GM13977 (cell line): ENCODE measurements around the gene JMJD8.

Source experiments
- DNase-seq: peaks from one replicate; pipeline ENCODE4 v3.0.0; 2012; ENCODE audit warnings: low spot score
- in situ Hi-C: fragments of 300-500 bp; cut with MboI; formaldehyde crosslinking; loops from one replicate; pipeline ENCODE4 v1.12.0; 2022; ENCODE audit warnings: low sequenced_read_pairs, low pct_unique_long_range_greater_than_20kb, mixed read lengths, inconsistent platforms; ENCODE audit not compliant: unreplicated experiment
- TF ChIP-seq, protein P1 (sequence below): IDR thresholded peaks from 2 replicates; pipeline ENCODE4 v1.5.1; 2012; ENCODE audit warnings: mild to moderate bottlenecking, control low read depth; ENCODE audit not compliant: insufficient read depth; ENCODE audit errors: extremely low read depth, missing control alignments

Gene JMJD8

DNA sequence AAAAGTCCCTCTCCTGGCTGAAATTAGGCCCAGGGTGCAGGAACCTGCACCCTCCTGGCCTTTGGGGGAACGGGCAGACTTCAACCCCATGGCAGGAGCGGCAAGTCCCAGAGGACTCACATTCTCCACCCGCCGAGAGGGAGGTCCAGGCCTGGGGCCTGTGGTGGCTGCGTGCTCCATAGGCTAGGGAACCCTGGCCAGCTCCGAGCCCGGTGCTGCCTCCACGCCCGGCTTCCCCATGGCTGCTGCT, 42.0 kb upstream of the JMJD8 start:
- TF ChIP-seq, protein P1, sequence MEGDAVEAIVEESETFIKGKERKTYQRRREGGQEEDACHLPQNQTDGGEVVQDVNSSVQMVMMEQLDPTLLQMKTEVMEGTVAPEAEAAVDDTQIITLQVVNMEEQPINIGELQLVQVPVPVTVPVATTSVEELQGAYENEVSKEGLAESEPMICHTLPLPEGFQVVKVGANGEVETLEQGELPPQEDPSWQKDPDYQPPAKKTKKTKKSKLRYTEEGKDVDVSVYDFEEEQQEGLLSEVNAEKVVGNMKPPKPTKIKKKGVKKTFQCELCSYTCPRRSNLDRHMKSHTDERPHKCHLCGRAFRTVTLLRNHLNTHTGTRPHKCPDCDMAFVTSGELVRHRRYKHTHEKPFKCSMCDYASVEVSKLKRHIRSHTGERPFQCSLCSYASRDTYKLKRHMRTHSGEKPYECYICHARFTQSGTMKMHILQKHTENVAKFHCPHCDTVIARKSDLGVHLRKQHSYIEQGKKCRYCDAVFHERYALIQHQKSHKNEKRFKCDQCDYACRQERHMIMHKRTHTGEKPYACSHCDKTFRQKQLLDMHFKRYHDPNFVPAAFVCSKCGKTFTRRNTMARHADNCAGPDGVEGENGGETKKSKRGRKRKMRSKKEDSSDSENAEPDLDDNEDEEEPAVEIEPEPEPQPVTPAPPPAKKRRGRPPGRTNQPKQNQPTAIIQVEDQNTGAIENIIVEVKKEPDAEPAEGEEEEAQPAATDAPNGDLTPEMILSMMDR = no peak
- no peak for DNase-seq
- in situ Hi-C loops = no loop called here

DNA sequence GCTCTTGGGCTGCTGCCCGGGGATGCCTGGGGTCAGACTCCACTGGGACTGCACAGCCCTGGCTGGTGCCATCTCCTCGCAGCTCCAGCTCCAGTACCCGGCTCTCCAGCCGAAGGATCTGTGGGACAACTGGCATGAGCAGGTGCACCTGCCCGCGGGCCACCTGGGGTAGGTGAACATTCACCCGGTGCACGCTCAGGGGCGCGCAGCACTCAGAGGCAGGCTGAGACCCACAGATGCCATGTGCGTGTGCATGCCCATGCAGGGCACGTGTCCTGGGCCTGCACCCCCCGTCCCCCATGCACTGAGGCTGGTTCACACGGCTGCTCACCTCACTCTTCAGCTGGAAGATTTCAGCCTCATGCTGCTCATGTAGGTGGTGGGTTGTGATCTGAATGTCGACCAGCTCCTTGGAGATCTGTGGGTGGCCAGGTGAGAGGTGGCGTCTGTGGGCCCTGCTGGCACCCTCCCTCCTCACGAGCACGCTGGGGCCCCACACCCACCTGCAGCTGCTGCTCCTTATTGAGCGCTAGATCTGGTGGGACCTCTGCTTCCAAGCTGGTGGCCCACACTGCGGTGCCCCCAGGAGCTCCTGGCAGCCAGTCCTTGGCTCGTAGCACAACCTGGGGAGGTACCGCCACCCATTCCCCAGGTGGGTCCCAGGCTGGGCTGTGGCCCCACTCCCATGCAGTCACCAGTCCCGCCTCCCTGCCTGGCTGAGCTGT, 41.5 kb upstream of the JMJD8 start:
- in situ Hi-C loops = no loop called here
- DNase-seq = no peak

DNA sequence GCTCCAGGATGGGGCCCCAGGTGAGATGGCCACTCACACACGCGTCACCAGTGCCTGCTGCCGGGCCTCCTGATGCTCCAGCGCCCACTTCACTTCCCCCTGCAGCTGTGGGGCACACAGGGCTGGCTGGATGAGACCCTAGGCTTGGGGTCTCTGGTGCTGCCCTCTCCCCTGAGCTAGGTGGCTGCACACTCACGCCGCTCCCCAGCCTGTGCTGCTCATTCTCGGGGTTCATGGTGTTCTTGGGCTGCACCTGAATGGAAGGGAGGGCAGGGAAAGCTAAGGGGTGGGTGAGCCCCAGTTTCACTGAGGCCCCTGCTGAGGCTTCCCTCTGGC, 40.9 kb upstream of the JMJD8 start:
- TF ChIP-seq, protein P1 = no peak
- in situ Hi-C loops = no loop called here
- no peak for DNase-seq

More for the DNA sequence above, 41.5 kb upstream of the JMJD8 start:
- TF ChIP-seq, protein P1 = no peak

DNA sequence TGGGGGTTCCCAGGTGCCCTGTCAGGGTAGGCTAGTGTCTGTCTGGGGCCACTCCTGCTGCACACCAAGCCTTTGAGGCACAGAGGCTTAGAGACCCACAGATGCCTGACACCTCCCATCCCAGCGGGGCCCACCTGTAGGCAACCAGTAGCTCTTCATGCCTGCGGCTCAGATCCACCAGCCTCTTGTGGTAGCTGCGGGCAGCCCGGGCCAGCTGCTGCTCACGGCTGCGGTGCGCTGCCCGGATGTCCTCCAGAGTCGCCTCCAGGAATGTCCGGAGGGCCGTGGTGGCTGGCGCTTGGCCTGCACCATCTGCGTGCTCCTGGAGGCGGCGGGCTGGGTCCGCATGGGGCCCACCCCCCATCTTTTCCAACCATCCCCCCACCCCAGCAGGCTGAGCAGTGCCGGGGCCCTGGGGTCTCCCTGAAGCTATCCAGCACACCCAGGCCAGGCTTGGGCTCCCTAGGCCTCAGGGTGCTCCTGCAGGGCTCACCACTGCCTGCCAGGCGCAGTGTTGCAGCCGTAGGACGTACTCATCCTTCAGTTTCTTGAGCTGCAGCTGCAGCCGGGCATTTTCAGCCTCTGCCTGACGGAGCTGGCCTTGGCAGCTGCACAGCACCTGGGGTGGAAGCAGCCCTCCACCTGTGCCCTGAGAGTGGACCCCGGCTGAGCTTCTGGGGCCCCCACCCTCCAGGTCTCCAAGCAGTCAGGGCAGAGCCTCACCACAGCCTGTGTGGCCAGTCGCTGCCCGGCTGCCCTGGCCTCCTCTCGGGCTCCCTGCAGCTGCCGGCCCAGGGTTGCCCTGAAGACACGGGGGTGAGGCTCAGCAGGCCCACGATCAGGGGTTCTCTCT, 40.3 kb upstream of the JMJD8 start:
- DNase-seq = no peak
- TF ChIP-seq, protein P1 = no peak
- in situ Hi-C loops = no loop called here

DNA sequence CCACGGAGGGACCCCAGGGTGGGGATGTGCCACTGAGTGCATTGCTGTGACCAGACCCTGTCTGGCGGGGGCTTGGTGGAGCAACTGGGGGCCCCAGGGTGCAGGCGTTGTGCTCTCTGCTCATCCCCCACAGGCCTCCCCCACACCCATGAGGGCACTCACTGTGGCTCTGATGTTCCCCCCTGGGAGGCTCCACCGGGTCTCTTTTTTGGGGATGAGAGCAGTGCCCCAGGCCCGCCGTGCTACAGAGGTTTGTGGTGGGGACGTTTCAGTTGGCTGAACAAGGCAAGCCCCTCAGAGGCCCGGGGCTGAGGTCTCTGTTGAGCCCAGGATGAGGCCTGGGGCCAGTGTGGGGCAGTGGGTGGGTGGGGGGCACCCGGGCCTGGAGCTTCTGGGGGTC, 39.6 kb upstream of the JMJD8 start:
- in situ Hi-C loops = no loop called here
- DNase-seq = no peak
- TF ChIP-seq, protein P1 = no peak

DNA sequence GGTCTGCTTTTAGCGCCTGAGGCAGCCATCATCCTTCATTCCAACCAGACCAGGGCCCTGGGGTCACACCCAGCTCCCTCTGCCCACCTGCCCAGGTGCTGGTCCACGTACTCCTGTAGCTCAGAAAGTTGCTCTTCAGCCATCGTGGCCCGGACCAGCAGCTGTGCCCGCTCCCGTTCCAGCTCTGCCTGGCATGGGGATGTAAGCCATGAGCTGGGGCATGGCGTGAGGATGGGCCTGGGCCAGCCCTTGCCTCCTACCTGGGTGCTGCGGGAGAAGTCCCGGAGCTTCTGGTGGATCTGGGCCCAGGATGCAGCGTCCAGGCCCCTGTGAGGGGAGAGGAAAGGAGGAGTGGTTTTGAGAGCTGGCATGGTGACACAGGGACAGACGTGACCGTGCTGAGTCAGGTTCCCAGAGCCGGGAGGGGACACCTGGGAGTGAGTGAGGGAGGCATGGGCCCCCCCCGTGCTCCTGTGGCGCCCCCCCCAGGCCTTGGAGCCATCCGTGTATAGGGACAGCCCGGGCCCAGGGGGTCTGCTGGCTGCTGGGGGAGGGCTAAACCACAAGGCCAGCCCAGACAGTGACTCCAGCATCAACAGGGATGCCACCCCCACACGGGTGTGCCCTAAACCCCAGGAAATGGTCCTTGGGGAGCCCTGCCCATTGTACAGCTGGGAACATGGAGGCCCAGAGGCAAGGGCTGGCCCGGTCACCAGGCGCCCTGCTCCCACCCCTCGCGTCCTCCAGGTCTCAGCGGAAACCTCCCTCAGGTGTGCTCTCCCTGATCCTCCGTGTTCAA, 38.9 kb upstream of the JMJD8 start:
- TF ChIP-seq, protein P1 = no peak
- DNase-seq = no peak
- in situ Hi-C loops = no loop called here
